ENCODE measurements around the gene TNPO1. TPM values are rescaled to one million over a fixed set of nuclear protein-coding genes. Genes with fewer than 3 reads are reported as not detected.

TNPO1 gene
- total and polyA plus RNA-seq, 2 of the 13 experiments (the other 11 are each of a cell fraction or from before 2014, with no cell fraction given): 26.7 to 123 TPM

DNA sequence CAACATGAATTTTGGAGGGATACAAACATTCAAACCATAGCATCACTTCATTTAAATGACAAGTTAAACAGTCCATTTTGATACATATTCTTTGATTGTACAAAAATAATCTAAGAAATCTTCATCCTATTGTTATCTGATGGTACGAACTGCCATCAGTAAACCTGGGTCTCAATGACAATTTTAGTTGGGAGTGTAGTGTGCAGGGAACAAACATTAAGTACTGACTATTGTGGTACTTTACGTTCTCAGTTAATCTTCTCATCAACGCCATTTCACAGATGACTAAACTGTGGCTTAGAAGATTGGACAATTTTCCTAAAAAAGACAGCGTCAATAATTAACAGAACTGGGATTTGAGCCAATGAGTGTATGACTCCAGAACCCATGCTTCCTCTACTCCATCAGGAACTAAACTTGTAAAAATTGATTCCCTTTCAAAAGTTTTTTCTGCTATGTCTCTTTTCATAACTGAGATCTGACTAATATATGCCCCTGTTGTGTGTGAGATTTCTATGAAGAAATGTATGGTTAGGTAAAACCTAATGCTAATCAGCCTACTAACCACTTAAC lies 21.1 kb downstream of the TNPO1 start:
- ChIA-PET CTCF (ENCODE audit: low intra/inter-chr PET ratio, low total read pairs) (no interaction called here), POLR2A (no interaction called here)
- Histone ChIP-seq H3K4me1 (ENCODE audit: insufficient read depth, low read length) (no peaks in the 10 kb centered on the region), H3K27me3 (ENCODE audit: control insufficient read depth in 1 of 2, insufficient read depth in 2 of 2, low read length in 2 of 2) (no peaks in the 10 kb centered on the region), H3K4me3 (replicated peaks in 1 of 3; ENCODE audit: insufficient read depth in 1 of 3, low read depth in 2 of 3, low read length in 3 of 3) (no peak overlapping the region), H3K9ac (ENCODE audit: insufficient read depth, low read depth, low read length) (no peak overlapping the region), H3K36me3 (replicated peaks in 1 of 2; ENCODE audit: control insufficient read depth in 1 of 2, insufficient read depth in 2 of 2, low read length in 2 of 2) (no peaks in the 10 kb centered on the region), H3K4me2 (ENCODE audit: low read depth, low read length) (no peak overlapping the region), H2AFZ (ENCODE audit: low read length) (no peak overlapping the region), H3K9me3 (ENCODE audit: low read length) (no peaks in the 10 kb centered on the region), H4K20me1 (ENCODE audit: insufficient read depth, low read length) (no peaks in the 10 kb centered on the region), H3K27ac (ENCODE audit: extremely low read length, insufficient read depth, low read length) (no peak overlapping the region), H3K79me2 (ENCODE audit: insufficient read depth, low read length) (no peaks in the 10 kb centered on the region)
- no peak for DNase-seq (ENCODE audit: low spot score)
- WGBS (ENCODE audit: low lambda C conversion rate): 83% methylated on average over 4 of the region's 4 CpGs
- in situ Hi-C loops (cut with HindIII; ENCODE audit: extremely low pct_ligation_motif_present, low pct_unique_long_range_greater_than_20kb) (no loop called here), intact Hi-C loops (cut with micrococcal nuclease; ENCODE audit: unreplicated experiment) (no loop called here)
- BruUV-seq (replicated peaks): no TSS peak
- ATAC-seq: no peak
- no peak for FAIRE-seq
- no peak for TF ChIP-seq NFATC3 (CRISPR knock-in tag; IDR thresholded peaks at IDR 0.05)
- TF ChIP-seq ZNF577 (CRISPR knock-in tag; IDR thresholded peaks at IDR 0.05; ENCODE audit: borderline replicate concordance, low read depth): no peak
- TF ChIP-seq ZNF256 (CRISPR knock-in tag; conservative IDR thresholded peaks at IDR 0.05): no peak
- TF ChIP-seq, protein P1, sequence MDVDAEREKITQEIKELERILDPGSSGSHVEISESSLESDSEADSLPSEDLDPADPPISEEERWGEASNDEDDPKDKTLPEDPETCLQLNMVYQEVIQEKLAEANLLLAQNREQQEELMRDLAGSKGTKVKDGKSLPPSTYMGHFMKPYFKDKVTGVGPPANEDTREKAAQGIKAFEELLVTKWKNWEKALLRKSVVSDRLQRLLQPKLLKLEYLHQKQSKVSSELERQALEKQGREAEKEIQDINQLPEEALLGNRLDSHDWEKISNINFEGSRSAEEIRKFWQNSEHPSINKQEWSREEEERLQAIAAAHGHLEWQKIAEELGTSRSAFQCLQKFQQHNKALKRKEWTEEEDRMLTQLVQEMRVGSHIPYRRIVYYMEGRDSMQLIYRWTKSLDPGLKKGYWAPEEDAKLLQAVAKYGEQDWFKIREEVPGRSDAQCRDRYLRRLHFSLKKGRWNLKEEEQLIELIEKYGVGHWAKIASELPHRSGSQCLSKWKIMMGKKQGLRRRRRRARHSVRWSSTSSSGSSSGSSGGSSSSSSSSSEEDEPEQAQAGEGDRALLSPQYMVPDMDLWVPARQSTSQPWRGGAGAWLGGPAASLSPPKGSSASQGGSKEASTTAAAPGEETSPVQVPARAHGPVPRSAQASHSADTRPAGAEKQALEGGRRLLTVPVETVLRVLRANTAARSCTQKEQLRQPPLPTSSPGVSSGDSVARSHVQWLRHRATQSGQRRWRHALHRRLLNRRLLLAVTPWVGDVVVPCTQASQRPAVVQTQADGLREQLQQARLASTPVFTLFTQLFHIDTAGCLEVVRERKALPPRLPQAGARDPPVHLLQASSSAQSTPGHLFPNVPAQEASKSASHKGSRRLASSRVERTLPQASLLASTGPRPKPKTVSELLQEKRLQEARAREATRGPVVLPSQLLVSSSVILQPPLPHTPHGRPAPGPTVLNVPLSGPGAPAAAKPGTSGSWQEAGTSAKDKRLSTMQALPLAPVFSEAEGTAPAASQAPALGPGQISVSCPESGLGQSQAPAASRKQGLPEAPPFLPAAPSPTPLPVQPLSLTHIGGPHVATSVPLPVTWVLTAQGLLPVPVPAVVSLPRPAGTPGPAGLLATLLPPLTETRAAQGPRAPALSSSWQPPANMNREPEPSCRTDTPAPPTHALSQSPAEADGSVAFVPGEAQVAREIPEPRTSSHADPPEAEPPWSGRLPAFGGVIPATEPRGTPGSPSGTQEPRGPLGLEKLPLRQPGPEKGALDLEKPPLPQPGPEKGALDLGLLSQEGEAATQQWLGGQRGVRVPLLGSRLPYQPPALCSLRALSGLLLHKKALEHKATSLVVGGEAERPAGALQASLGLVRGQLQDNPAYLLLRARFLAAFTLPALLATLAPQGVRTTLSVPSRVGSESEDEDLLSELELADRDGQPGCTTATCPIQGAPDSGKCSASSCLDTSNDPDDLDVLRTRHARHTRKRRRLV (CRISPR knock-in tag; IDR thresholded peaks at IDR 0.05): no peak
- TF ChIP-seq ZNF10 (CRISPR knock-in tag; IDR thresholded peaks at IDR 0.05; ENCODE audit: borderline replicate concordance, low read depth): no peak
- TF ChIP-seq TEAD3 (CRISPR knock-in tag; optimal IDR thresholded peaks at IDR 0.05; ENCODE audit: borderline replicate concordance): no peak
- no peak for TF ChIP-seq STAG1 (CRISPR knock-in tag; IDR thresholded peaks at IDR 0.05)
- TF ChIP-seq ZNF883 (CRISPR knock-in tag; IDR thresholded peaks at IDR 0.05; ENCODE audit: not compliant biosample characterization): no peak
- TF ChIP-seq, protein P2, sequence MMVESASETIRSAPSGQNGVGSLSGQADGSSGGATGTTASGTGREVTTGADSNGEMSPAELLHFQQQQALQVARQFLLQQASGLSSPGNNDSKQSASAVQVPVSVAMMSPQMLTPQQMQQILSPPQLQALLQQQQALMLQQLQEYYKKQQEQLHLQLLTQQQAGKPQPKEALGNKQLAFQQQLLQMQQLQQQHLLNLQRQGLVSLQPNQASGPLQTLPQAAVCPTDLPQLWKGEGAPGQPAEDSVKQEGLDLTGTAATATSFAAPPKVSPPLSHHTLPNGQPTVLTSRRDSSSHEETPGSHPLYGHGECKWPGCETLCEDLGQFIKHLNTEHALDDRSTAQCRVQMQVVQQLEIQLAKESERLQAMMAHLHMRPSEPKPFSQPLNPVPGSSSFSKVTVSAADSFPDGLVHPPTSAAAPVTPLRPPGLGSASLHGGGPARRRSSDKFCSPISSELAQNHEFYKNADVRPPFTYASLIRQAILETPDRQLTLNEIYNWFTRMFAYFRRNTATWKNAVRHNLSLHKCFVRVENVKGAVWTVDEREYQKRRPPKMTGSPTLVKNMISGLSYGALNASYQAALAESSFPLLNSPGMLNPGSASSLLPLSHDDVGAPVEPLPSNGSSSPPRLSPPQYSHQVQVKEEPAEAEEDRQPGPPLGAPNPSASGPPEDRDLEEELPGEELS (CRISPR knock-in tag; IDR thresholded peaks at IDR 0.05): no peak
- TF ChIP-seq, protein P3, sequence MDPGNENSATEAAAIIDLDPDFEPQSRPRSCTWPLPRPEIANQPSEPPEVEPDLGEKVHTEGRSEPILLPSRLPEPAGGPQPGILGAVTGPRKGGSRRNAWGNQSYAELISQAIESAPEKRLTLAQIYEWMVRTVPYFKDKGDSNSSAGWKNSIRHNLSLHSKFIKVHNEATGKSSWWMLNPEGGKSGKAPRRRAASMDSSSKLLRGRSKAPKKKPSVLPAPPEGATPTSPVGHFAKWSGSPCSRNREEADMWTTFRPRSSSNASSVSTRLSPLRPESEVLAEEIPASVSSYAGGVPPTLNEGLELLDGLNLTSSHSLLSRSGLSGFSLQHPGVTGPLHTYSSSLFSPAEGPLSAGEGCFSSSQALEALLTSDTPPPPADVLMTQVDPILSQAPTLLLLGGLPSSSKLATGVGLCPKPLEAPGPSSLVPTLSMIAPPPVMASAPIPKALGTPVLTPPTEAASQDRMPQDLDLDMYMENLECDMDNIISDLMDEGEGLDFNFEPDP (CRISPR knock-in tag; conservative IDR thresholded peaks at IDR 0.05): no peak
- TF ChIP-seq ZNF33A (CRISPR knock-in tag; IDR thresholded peaks at IDR 0.05; ENCODE audit: borderline replicate concordance): no peak
- TF ChIP-seq HHEX (CRISPR knock-in tag; IDR thresholded peaks at IDR 0.05): no peak
- TF ChIP-seq, protein P4, sequence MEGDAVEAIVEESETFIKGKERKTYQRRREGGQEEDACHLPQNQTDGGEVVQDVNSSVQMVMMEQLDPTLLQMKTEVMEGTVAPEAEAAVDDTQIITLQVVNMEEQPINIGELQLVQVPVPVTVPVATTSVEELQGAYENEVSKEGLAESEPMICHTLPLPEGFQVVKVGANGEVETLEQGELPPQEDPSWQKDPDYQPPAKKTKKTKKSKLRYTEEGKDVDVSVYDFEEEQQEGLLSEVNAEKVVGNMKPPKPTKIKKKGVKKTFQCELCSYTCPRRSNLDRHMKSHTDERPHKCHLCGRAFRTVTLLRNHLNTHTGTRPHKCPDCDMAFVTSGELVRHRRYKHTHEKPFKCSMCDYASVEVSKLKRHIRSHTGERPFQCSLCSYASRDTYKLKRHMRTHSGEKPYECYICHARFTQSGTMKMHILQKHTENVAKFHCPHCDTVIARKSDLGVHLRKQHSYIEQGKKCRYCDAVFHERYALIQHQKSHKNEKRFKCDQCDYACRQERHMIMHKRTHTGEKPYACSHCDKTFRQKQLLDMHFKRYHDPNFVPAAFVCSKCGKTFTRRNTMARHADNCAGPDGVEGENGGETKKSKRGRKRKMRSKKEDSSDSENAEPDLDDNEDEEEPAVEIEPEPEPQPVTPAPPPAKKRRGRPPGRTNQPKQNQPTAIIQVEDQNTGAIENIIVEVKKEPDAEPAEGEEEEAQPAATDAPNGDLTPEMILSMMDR (CRISPR knock-in tag; IDR thresholded peaks at IDR 0.05): no peak
